Fibroblast of gingiva (primary cell): ENCODE measurements around the gene GLTP.

Experiments used
- DNase-seq: peaks from one replicate; pipeline ENCODE4 v3.0.0-alpha.2; 2011; ENCODE audit warnings: low read depth

The GLTP gene

DNA sequence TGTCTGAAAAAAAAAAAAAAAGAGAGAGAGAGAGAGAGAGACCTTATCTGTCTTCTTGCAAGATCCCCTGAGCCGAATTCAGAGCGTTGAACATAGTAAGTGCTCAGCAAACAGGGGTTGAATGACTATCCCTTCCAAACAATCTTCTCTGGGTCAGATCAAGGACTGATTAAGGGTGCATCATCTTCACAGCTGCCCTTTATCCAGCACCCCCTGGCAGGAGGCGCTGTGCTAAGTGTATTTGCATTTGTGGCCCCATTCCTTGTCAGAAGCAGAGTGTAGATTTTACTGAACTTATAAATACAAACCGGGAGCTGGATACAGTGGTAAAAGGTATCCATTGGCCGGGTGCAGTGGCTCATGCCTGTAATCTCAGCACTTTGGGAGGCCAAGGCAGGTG lies 38.3 kb downstream of the GLTP start:
- DNase-seq, result no peak

DNA sequence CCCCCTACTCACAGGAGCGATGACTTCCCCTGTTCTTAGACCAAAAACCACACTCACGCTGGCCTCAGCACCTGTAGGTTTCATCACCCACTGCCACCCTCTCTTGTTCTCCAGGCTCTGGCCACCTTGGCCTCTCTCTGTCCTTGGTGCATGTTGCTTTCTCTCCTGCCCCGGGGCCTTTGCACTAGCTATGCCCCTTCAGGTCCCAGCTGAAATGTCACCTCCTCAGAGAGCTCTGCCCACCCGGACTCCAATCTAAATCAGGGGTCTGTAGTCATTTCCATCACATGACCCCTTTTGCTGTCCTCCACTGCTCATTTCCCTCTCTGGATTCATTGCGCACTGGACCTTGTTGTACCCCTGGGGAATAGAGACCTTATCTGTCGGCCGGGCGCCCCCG lies 39.0 kb downstream of the GLTP start:
- no peak for DNase-seq

DNA sequence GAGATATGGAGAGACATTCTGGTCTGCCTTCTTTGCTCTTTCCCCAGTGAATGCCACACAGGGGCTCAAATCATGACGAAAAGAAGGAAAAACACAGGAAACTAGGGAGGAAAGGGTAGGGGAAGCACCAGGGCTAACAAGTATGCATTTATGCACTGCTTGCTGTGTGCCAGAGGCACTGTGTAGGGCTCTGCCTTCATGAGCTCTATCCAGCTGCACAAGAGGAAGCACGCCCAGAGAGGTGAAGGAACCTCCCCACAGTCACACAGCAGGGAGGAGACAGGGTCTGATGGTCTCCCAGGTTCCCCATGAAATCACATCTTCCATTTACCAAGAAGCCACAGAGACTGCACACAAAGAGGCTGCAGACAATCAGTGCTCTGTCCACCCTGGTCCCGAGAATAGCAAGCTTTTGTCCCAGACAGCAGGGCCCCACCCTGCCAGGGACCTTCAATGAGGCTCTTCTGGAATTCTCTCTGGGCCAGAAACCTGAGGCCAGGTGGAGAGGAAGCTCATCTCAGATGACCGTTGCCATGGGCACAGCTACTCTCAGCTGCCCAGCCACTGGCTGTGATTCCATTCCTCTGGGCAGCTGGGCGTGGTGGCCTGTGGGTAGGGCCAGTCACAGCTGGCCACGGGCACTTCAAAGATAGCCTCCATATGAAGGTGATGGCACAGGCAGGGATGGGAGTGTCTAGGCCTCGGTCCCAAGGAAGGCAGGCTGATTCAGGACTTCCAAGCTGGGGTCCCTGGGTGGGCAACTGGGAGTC lies 39.9 kb downstream of the GLTP start:
- DNase-seq, result no peak

DNA sequence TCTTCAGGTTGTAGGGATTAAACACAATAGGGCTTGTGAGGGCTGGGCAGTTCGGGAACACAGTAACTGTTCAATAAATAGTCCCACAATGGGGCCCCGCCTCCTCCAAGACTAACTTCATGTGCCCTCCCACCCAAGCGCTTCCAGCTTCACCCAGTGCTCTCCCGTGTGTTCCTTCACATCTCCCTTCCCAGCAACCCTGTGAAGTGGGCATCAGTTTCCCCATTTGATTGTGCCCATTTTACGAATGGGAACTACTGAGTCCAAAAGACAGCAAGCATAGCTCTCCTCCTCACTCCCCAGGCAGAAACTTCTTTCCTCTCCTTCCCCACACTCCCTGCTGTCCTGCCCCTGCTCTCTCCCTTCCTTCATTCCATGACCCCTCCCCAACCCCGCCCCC lies 40.9 kb downstream of the GLTP start:
- no peak for DNase-seq

DNA sequence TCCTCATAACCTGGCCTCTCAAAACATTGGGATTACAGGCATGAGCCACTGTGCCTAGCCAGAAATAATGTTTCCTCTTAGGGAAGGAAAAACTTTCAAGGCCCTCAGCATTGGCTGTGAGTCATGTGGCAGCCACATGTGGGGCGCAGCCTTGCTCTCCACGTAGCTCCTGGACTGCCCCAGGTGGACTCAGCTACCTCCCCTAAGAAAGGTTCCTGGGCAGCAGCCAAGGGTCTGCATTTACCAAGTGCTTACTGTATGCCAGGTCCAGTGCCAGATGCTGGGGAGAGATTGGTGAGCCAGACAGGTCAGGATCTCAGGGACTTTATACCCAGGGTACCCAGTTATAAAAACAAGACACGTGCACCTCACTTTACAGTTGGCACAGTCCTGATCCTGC lies 43.4 kb downstream of the GLTP start:
- no peak for DNase-seq

DNA sequence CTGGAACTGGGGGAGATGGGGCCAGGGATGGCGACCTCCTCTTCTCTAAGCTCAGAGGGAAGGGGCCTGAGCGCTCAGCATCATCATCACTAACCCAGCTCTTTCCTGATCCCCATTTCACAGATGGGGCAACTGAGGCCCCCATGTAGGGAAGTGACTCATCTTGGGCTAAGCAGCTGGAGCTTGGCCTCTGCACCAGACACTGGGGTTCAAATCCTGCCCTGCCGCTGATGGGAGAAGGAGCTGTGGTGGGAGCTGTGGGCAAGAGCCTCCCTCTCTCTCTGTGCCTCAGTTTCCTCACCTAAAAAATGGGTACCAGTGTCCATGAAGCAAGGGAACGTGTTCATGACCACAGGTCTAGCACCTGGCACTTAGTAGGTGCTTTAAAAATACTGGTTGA lies 44.5 kb downstream of the GLTP start:
- no peak for DNase-seq

DNA sequence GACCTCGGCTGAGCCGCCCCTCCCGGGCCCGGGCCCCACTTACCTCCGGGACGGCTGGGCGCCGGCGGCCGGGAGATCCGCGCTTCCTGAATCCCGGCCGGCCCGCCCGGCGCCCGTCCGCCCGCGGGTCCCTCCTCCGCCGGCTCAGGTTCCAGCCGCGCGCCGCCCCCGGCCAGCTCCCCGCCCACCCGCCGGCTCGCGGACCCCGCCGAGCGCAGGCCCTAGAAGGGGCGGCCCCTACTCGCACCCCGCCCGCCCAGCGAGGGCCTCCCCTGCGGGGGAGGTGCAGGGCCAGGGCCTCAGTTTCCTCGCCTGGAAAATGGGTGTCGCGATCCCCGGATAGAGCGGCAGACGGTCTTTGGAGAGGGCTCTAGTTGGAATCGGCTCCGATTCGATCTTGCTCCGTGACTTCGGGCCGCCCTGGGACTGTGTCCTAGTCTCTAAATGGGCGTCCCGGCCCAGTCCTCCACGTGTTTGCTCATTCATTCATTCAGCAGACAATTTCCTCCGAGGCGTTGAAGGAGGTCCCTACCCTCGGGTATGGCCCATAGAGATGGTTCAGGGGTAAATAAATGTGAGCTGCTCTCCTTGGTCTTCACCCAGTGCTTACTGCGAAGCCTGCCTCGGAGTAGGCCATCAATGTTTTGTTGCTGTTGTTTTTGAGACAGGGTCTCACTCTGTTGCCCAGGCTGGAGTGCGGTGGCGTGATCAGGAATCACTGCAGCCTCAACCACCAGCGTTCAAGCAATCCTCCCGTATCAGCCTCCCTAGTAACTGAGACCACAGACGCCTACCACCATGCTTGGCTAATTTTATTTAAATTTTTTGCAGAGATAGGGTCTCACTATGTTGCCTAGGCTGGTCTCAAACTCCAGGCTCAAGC lies 46.8 kb downstream of the GLTP start, which contains the start of gene TRPV4:
TRPV4 (minus strand) TSS at position 92 of the 883 bp plus-strand sequence. CDS start 18,602 bp downstream, outside the sequence.
- DNase-seq, result peak; percentile 34

DNA sequence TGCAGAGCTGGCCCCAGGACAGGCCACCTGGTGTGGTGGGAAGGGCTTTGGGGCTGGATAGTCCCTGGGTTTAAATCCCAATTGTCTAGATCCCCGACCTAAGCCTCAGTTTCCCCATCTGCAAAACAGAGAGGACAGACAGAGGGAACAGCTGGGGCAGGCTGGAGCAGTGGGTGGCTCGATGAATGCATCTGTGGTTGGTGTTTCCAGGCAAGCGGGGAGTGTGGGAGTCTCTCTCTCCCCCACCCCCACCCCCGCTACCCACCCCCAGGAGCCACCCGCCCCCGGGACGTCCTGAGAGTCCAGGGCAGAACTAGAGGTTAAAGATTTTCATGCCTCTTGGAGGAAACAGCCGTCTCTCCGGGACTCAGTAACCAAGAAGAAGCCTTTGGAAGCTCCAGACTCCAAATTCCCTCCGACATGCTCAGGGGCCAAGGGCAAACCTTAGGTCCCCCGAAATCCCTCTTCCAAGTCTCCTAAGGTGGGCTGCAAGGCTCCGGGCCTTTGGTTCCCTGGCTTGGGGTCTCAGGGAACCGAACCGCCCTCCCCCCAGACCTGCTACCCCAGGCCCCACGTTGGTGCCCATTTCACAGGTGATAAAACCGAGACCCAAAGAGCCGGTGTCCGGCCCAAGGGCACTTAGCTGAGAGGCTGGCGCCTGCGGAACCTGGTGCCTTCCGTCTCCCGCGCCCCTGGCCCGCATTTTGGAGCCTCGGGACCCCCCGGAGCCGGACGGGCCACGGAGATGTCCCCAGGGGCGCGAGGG lies 47.6 kb downstream of the GLTP start:
- no peak for DNase-seq

DNA sequence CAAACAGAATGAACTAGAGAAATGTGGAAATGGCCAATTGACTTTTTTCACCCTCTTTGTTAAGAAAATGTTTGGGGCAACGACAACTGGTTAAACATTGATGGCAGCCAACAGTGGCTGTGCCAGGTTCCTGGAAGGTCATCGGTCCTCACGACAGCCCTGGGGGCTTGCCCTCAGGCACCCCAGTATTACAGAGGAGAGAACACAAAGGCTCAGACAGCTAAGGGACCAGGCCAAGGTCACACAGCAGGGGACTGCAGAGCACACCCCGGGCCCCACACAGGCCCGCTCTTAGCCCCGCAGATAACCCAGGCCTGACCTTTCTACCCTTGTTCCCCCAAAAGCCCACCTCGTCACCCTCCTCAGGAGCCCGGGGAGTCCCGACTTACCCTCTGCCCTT lies 48.4 kb downstream of the GLTP start:
- no peak for DNase-seq

DNA sequence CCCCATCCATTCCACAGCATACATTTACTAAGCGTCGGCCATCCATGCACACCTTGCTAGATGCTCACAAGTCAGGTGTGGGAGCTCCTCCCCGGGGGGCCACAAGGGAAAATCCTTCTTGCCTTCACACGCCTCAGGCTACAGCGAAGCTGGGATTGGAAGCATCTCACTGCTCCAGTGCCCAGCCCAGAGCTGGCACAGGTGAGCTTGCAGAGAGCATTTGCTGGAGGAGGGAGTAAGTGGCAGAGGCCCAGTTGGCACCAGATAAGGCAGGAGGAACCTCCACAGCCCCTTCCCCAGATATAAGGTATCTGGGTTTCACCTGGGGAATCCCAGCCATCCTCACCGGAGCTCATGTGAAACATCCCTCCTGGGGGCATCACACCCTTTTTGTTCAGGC lies 49.0 kb downstream of the GLTP start:
- no peak for DNase-seq

DNA sequence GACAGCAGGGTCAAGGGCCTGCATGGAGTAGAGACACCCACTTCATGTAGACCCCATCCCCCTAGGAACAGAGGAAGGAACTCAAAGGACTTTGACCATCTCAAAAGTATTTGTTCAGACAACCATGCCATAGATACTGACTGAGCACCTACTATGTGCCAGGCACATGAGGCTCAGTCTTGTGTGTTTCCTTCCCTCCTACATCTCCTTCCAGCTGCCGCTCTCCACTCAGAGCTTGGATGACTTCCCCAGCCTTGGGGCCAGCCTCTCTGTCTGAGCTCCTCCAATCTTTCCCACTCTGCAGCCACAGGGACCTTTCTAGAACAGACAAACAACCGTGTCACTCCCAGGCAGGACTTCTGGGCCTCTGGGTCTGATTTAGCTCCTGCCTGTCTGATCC lies 49.6 kb downstream of the GLTP start:
- DNase-seq, result no peak

DNA sequence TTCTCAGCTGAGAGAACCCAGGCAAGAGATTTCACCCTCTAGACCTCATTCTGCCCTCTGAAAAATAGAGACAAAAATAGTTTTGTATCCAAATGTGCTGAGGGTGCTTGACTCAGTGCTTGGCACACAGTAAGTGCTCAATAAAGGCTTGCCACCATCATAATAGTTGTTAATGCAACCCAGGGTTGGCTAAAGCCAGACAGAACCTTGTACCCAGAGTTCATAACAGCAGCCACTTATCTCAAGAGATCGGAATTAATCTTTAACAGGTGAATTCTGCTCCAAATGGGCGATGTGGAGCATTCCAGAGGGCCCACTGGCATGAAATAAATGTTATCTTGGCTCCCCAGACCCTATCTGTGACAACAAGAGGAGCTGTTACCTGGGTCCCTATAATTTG lies 50.1 kb downstream of the GLTP start:
- no peak for DNase-seq

DNA sequence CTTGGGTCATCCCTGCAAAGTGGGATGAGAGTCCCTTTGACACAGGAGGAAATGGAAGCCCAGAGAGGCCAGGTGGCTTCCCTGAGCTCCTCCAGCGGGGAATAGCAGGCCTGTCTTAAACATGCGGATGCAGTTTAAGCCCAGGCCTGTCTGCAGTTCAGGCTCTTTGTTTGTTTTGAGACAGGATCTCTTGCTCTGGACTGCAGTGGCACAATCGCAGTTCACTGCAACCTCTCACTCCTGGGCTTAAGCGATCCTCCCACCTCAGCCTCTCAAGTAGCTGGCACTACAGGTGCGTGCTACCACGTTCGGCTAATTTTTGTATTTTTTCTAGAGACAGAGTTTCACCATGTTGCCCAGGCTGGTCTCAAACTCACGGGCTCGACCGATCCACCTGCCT lies 50.7 kb downstream of the GLTP start:
- no peak for DNase-seq

DNA sequence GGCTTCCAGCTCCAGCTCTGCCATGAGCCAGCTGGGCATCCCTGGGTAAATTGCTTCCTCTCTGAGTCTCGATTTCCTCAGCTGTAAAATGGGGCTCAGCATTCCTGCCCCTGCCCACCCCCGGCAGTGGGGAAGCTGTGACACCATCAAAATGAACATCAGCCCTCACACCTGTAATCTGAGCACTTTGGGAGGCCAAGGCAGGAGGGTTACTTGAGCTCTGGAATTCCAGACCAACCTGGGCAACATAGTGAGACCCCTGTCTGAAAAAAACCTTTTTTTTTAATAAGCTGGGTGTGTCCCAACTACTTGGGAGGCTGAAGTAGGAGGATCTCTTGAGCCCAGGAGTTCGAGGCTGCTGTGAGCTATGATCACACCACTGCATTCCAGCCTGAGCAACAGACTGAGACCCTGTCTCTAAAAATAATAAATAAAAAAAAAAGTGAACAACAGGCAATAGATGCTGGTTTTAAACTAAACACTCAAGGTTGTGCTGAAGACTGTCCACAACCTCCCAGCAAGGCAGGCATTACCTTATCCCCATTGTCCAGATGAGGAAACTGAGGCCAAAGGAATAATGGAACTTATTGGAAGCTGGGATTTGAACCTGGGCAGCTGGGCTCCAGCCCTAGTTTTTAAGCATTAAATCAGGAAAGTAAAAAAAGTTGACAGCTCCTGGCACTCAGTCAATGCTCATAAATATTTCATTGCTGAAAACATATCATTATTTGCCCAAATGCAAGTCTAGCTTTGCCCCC lies 51.4 kb downstream of the GLTP start:
- DNase-seq, result no peak

DNA sequence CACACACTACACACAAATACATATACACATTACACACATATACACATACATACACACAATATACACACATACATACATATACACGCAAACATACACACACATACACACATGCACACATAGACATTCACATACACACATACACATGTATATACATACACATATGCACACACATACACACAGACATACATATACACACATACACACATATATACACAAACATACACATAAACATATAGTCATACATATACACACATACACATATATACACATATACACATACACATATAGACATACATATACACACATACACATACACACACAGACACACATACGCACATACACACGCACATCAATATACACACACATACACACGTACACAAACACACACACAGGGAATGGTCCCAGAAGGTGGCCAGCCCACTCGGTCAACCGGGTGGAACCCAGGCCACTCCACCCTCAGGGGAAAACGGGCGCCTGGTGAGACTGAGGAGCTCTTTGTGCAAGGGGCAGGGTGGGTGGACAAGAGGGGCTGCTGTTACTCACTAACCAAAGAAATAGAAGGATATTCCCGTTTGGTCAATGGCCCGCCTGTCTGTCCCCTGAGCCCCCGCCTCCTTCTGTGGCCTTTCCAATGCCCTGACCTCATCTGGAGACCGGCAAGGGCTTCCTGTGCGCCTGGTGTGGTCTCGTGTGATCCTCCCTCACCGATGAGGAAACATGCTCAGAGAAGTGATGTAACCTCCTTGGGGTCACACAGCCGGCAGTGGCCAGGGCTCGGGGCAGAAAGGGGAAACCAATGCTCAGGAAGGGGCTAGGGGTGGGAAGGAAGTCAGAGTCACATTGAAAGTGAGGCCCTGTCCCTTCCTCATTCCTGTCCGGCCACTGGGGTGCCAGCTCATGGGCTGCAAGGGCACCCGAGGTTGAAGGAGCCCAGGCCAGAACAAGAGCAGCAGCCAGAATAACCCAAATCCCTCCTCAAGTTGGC lies 52.5 kb downstream of the GLTP start:
- DNase-seq, result no peak

DNA sequence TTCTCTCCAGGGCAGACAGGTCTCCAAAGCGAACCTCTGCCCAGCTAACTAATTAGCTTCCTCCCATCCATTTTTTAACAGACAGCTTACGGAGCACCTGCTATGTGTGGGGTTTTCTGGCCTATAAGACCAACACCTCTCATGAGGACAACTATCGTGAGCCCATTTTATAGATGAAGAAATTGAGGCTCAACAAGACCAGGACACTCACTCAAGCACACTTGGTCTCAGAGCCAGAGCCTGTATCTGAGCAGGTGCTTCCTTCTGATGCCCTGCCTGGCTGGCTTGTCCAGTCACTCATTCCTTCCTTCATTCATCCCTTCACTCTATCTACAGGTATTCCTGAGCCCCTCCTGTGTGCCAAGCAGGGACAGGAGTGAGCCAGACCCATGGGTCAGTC lies 53.3 kb downstream of the GLTP start:
- no peak for DNase-seq

DNA sequence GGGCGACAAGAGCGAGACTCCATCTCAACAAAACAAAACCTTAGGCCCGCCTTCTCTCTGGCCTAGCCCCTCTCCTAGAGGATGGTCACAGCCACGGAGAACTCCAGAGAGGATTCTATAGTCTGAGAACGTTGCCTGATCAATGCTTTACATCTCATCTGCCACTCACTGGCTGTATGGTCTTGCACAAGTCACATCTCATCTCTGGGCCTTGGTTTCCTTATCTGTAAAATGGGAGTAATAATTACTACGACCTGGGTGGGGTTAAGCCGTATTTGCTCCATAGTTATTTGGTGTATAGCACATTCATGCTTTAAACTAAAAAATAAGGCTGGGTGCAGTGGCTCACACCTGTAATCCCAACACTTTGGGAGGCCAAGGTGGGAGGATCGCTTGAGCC lies 55.6 kb downstream of the GLTP start:
- no peak for DNase-seq

DNA sequence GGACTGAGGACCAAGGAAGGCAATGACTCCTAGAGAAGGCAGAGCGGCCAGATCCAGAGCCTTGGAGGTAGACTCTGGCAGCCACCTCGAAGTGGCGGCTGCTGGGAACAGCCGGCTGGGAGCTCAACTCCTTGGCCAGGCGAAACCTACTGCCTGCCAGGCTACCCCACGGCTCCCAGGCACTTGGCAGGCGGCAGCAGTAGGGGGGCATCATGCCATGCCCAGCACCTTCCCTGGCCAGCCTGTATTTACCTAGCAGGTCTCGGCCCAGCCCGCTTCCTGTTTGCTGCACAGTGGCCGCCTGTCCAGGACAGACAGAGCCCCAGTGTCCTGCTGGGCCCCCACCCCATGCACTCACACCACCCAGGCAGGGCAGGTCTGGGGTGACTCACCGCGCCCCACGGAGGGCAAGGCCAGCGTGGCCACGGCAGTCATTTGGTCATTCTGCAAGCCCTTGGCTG lies 57.4 kb downstream of the GLTP start:
- DNase-seq, result no peak

DNA sequence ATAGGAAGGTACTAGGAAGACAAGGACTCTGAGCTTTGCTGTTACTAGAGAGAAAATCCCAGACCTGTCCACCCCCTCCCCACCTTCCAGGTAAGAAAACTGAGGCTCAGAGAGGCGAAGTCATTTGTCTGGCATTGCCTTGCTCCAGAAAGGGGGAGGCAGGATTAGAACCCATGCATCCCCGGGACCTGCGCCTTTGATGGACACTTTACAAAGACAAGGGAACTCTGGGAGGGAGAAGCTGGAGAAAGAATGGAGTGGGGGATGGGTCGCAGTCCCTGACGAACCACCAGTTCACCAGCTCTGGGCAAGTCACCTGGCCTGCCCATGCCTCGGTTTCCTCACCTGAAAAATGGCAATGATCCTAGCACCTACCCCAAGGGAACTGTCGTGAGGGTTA lies 57.9 kb downstream of the GLTP start:
- DNase-seq, result no peak

DNA sequence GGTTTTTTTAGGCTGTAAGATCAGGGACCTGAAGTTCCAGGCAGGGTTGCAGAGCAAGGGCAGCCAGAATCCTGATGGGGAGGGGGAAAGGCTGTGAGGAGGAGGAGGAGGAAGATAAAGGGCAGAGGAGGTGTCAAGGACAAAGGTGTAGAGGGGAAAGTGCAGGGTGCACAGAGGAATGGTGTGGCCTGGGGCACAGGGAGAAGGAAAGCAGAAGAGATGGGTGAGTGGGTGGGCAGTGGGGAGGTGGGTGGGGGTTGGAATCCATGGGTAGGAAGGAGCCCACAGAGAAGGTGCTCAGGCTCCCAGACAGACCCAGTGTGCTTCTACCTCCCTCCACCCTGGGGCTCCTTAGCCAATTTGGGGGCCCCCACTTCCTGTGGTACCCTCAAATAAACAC lies 58.4 kb downstream of the GLTP start:
- DNase-seq, result no peak
